ENCODE measurements around the gene BLOC1S4.
"Not testable (repeated sequence)": the region's sequence is repeated elsewhere in the genome, so short reads cannot be mapped to it uniquely, and the experiment has no call there.

Gene BLOC1S4

DNA sequence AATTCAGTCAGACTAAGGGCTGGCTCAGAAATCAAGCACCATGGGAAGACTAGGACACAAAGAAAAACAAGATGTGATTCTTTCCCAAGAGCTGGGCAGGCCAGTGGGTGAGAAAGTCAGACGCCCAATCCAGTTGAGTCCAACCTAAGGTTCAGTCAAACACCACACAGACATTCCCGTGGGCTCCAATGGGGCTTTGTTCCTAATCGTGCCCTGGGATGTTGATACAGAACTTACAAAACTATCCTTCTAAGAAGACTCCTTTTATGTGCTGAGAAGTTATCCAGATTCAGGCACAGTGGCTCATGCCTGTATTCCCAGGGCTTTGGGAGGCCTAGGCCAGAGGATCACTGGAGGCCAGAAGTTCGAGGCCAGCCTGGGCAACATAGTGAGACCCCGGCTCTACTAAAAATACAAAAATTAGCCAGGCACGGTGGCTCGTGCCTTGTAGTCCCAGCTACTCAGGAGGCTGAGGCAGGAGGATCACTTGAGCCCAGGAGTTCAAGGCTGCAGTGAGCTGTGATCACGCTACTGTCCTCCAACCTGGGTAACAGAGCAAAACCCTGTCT, 3.7 kb downstream of the BLOC1S4 start:
- no peak for DNase-seq

DNA sequence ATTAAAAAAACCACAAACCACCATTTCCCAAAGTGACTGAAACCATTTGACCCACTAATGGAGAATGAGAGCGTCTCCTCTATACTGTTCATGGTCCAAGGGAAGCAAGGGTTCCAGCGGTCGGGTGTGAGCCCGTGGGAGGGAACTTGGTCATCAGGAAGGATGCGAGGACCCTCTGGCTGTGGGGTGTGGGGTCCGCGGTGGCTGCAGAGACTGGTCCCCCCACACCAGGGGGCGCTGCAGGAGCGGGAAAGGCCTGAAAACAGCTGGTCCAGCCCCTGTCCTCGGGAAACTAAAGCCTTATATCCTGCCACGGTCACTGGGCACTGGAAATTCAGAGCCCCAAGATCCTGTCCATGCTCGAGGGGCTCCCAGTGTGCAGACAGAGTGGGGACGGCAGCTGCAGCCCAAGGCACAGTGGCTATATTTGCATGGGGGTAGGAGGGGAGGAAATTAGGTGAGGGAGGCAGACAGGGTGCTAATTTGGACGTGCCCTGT, 4.3 kb downstream of the BLOC1S4 start:
- DNase-seq = peak in 1 of 2 experiments; percentile 66

DNA sequence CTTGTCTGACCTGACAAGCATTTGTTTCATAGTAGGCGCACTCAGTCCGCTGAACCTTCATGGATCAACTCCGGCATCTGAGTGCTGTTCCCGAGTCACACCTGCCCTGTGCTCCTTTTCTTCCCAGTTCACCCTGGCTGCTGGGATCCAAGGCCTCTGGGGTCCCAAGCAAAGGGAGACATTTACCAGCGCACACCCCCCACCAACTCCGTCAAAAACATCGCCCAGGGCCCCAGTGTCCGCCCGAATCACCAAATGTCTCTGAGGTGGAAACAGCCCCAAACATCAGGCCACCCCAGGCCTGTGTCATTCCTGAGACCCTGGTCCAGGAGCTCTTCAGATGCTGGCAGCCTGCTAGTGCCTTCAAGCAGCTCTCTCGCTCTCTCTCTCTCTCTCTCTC, 5.1 kb downstream of the BLOC1S4 start:
- no peak for DNase-seq

DNA sequence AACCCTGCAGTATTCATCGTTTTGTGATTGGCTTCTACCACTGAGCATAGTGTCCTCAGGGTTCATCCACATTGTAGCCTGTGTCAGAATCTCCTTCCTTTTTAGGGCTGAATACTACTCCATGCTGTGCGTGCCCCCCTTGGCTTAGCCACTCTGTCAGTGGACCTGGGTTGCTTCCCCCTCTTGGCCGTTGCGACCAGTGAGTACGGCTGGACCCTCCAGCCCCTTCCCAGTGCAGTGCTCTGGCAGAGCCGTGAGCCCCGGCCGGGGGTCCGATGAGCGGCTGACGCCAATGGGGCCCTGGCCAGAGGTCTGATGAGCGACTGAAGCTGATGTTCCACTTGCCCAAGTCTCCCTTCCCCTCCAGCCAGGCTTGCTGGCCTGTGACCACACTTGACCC, 6.9 kb downstream of the BLOC1S4 start:
- DNase-seq = no peak

DNA sequence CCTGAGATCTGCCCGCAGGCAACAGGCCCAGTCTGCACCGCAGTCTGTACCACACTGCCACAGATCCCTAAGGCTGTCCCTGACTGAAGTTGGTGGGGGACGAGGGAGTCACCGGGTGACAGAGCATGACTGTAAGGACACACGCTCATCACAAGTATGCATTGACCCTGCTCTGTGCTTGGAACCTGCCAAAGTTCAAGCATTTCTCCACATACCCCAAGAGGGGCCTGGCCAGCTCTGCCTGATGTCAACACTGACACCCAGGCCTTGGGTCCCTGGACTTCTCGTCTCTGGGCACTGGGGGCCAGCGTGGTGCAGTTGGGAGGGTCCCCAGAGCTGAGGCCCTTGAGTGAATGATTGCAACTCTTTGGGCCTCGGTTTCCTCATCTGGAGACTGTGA, 7.9 kb downstream of the BLOC1S4 start:
- no peak for DNase-seq

- no peak for DNase-seq
Measured at GRCh38 chr4:6724421-6725111, 8.6 kb downstream of the BLOC1S4 start.

- not testable (repeated sequence) for DNase-seq
Measured at GRCh38 chr4:6725427-6725961, 9.5 kb downstream of the BLOC1S4 start.

GRCh38 chr4:6727081-6727942, 11.3 kb downstream of the BLOC1S4 start:
- no peak for DNase-seq

DNA sequence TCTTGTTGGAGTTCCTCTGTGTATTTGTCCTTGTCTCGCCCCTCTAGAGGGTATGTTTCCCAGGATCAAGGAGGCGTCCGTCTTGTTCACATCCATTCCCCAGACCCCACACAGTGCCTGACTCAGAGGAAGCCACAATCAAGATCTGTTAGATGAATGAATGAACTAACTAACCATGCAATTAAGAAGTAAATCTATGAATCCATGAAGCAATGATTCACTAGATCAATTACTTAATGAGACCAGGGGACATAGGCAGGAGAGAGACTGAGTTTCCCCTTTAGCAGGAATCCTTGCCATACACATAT, 11.9 kb downstream of the BLOC1S4 start:
- DNase-seq = no peak

DNA sequence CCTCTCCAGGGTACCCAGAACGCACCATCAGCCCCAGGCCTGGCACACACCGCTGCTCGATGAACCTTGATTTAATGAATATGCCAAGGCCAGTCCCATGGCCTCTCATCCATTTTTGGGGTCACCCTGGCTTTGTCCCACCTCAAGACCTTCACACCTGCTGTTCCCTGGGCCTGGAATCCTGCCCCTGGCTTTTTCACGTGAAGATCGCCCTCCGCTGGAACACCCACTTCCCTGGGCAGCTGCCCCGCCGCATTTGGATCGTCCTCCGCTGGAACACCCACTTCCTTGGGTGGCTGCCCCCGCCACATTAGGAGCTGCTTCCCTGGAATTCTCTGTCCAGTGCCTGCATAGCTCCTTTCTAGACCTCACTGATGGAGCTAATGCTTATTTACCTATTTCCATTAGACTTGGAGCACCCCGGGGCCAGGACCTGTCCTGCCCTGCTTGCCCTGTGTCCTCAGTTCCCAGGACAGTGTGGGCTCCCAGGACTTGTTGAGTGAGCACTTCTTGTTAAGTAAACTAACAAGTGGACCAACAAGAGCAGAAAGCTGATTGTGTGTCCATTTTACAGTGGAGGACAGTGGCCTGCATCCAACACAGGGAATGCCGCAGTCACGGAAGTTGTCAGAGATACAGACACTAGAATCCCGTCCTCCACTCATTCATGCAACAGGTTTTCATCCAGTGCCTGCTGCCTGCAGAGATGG, 12.5 kb downstream of the BLOC1S4 start:
- DNase-seq = no peak

- DNase-seq = no peak
Measured at GRCh38 chr4:6730603-6731317, 14.8 kb downstream of the BLOC1S4 start.

GRCh38 chr4:6731318-6731675, 15.3 kb downstream of the BLOC1S4 start:
- no peak for DNase-seq

- DNase-seq = no peak
Measured at GRCh38 chr4:6731780-6732179, 15.8 kb downstream of the BLOC1S4 start.

GRCh38 chr4:6732441-6733357, 16.7 kb downstream of the BLOC1S4 start:
- no peak for DNase-seq

DNA sequence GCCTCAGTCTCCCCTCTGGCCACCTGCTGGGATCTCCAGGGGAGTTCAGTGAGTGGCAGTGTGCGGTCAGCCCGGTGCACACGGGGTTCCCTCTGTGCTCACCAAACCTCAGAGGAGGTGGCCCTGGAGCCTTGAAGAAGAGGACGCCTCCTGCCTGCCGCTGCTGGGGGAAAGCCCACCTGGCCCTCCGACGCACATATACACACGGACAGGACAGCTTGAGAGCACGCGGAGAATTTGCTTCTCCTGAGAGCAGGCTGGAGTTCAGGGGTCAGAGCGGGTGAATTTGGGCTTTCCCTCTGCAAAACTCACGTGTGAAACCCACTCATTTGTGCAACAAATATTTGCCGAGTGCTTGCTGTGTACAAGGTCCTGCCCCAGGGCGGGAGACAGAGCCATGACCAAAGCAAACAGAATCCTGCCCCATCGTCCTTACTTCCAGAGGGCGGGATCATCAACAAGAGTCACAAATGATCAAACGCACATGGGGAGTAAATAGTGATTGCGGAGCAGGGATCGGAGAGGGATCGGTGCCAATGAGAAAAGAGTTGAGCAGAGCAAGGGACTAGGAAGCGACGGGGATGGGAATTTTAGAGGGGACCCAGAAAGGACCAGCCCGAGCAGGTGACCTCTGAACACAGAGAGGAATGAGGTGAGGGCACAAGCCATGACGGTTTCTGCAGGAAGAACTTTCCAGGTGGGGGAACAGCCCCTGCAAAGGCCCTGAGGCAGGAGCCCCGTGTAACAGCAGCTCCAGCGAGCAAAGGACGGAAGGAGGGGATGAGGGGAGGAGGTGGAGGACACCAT, 17.6 kb downstream of the BLOC1S4 start:
- no peak for DNase-seq

DNA sequence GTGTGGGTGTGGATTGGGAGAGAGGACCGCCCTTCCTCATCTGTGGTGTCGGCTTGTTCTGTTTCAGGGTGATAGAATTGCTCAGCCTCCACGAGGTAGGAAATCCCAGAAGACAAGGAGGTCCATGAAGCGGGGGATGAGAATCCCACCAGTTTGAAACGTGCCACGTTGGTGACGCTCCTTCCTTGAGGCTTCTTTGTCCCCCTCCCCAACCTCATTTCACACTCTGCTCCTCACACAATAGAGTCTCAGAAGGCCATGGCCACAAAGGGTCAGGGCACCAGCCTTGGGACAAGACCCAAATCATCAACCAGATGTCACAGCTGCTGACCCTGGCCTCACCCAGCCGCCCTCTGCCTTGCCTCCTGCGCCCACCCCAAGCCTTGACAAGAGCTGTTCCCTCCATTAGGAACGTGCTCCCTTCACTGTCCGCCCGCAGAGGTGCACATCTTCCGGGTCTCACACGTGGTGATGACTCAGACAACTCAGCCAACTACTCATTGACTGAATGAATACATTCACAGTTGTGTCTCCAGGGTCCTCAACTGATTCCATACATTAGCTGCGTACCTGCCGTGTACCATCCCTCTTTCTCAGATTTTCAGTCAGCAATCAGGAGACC, 18.3 kb downstream of the BLOC1S4 start:
- no peak for DNase-seq

DNA sequence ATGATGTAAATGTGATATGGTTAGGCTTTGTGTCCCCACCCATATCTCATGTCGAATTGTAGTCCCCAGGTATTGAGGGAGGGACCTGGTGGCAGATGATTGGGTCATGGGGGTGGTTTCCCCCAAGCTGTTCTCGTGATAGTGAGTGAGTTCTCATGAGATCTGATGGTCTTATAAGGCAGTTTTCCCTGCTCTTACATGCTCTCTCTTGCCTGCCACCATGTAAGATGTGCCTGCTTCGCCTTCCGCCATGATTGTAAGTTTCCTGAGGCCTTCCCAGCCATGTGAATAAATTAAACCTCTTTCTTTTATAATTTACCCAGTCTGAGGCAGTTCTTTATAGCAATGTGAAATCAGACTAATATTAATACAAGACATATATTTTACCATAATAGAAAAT, 23.9 kb downstream of the BLOC1S4 start:
- no peak for DNase-seq

GRCh38 chr4:6740347-6740746, 24.4 kb downstream of the BLOC1S4 start:
- DNase-seq = no peak

DNA sequence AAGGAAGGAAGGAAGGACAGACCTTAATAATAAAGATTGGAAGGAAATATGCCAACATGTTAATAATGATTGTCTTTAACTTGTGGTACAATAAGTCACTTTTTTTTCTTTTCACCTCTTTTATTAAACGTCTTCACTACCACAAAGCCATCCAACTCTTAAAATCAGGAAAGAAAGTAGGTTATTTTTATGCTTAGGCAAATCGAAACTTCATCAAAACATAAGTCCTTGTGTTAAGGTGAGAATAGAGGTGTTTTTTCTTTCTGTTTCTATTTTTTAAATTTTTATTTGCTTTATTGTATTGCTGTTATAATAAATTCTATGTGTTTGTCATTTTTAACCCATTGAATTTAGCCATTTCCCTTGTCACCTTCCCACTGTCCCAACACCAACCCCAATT, 26.5 kb downstream of the BLOC1S4 start:
- DNase-seq = no peak

- DNase-seq = no peak
Measured at GRCh38 chr4:6742989-6743388, 27.0 kb downstream of the BLOC1S4 start.
